ENCODE data around the gene UTF1. TPM values are rescaled to one million over a fixed set of nuclear protein-coding genes. Genes with fewer than 3 reads are reported as not detected.

Gene UTF1
- total RNA-seq, 2 donors from 2014 or later, result not detected

GRCh38 chr10:133183646-133184378 is 46.2 kb upstream of the UTF1 start:
- H3K36me3 ChIP-seq, result no peaks in the 10 kb centered on the region
- no peaks in the 10 kb centered on the region for H3K4me1 ChIP-seq (ENCODE audit: control insufficient read depth in 1 of 2, low read depth in 2 of 2)
- H3K9me3 ChIP-seq, result no peaks in the 10 kb centered on the region
- DNase-seq (ENCODE audit: low spot score) (no peak), ATAC-seq (ENCODE audit: insufficient number of reproducible peaks, low FRiP score, low read depth) (no peak)
- H3K27ac ChIP-seq, result no peak overlapping the region
- H3K4me3 ChIP-seq, result no peak overlapping the region
- TF ChIP-seq, protein P1, sequence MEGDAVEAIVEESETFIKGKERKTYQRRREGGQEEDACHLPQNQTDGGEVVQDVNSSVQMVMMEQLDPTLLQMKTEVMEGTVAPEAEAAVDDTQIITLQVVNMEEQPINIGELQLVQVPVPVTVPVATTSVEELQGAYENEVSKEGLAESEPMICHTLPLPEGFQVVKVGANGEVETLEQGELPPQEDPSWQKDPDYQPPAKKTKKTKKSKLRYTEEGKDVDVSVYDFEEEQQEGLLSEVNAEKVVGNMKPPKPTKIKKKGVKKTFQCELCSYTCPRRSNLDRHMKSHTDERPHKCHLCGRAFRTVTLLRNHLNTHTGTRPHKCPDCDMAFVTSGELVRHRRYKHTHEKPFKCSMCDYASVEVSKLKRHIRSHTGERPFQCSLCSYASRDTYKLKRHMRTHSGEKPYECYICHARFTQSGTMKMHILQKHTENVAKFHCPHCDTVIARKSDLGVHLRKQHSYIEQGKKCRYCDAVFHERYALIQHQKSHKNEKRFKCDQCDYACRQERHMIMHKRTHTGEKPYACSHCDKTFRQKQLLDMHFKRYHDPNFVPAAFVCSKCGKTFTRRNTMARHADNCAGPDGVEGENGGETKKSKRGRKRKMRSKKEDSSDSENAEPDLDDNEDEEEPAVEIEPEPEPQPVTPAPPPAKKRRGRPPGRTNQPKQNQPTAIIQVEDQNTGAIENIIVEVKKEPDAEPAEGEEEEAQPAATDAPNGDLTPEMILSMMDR (IDR thresholded peaks at IDR 0.05), result no peak
- no peaks in the 10 kb centered on the region for H3K27me3 ChIP-seq (replicated peaks; ENCODE audit: insufficient read depth)

GRCh38 chr10:133184591-133185244 is 45.3 kb upstream of the UTF1 start:
- DNase-seq (ENCODE audit: low spot score) (no peak), ATAC-seq (ENCODE audit: insufficient number of reproducible peaks, low FRiP score, low read depth) (no peak)
- Histone ChIP-seq H3K36me3 (no peaks in the 10 kb centered on the region), H3K27me3 (replicated peaks; ENCODE audit: insufficient read depth) (no peaks in the 10 kb centered on the region), H3K27ac (no peak overlapping the region), H3K9me3 (no peaks in the 10 kb centered on the region), H3K4me1 (ENCODE audit: control insufficient read depth in 1 of 2, low read depth in 2 of 2) (no peaks in the 10 kb centered on the region), H3K4me3 (no peak overlapping the region)
- TF ChIP-seq, protein P1 (IDR thresholded peaks at IDR 0.05), result no peak

DNA sequence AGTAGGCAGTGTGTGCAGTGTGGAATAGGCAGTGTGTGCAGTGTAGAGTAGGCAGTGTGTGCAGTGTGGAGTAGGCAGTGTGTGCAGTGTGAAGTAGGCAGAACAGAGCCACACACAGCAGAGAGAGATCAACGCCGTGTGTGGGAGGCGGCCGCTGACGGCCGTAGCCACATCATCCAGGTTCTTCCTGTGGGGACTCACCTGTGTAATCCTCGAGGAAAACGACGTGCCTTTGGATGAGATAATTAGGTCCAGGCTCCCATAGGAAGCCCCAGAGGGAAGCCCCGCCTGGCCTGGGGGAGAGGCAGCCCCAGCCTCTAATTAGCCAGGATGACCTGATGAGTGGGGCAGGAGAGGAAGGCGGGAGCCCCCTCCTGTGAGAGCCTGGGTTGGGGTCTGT is 44.6 kb upstream of the UTF1 start:
- no peak overlapping the region for H3K27ac ChIP-seq
- DNase-seq (ENCODE audit: low spot score) (no peak), ATAC-seq (ENCODE audit: insufficient number of reproducible peaks, low FRiP score, low read depth) (no peak)
- no peaks in the 10 kb centered on the region for H3K9me3 ChIP-seq
- H3K4me3 ChIP-seq, result no peak overlapping the region
- H3K4me1 ChIP-seq (ENCODE audit: control insufficient read depth in 1 of 2, low read depth in 2 of 2), result no peaks in the 10 kb centered on the region
- TF ChIP-seq, protein P1 (IDR thresholded peaks at IDR 0.05), result no peak
- H3K27me3 ChIP-seq (replicated peaks; ENCODE audit: insufficient read depth), result no peaks in the 10 kb centered on the region
- H3K36me3 ChIP-seq, result no peaks in the 10 kb centered on the region

- H3K4me1 ChIP-seq (ENCODE audit: control insufficient read depth in 1 of 2, low read depth in 2 of 2), result no peaks in the 10 kb centered on the region
- TF ChIP-seq, protein P1 (IDR thresholded peaks at IDR 0.05), result no peak
- H3K4me3 ChIP-seq, result no peak overlapping the region
- DNase-seq (ENCODE audit: low spot score) (no peak), ATAC-seq (ENCODE audit: insufficient number of reproducible peaks, low FRiP score, low read depth) (no peak)
- no peaks in the 10 kb centered on the region for H3K27me3 ChIP-seq (replicated peaks; ENCODE audit: insufficient read depth)
- H3K27ac ChIP-seq, result no peak overlapping the region
- no peaks in the 10 kb centered on the region for H3K9me3 ChIP-seq
- no peaks in the 10 kb centered on the region for H3K36me3 ChIP-seq
These were observed 44.1 kb upstream of the UTF1 start for GRCh38 chr10:133185916-133186315.

DNA sequence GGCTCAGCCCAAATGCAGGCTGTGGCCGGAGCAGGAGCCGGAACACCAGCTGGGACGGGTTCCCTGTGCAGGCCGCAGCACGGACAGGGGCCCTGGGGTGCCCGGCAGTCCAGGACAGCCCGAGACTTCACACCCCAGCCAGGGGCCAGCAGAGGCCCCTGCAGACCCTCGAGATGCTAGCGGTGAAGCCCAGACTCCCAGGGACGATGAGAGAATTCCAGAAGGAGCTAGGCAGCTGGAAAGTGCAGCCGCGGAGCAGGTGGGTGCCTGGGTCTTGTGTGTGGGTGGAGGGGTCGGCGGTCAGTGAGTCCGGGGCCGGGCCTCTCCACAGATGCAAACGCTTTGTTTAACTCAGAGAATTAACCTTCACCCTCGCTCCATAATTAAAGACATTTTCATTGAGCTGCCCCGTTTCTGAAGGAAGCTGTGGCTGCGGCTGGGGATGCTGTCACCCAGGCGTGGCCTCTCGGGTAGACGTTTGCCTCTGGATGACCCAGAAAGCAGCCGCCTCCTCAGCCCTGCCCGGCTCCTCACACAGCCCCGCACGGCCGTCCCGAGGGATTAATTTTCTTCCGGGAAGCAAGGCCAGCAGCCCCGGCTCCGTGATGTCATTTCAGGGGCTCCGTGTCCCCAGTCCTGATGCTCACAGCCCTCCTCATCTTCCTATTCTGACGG is 43.5 kb upstream of the UTF1 start:
- TF ChIP-seq, protein P1 (IDR thresholded peaks at IDR 0.05), result no peak
- H3K9me3 ChIP-seq, result no peaks in the 10 kb centered on the region
- no peaks in the 10 kb centered on the region for H3K4me1 ChIP-seq (ENCODE audit: control insufficient read depth in 1 of 2, low read depth in 2 of 2)
- H3K27me3 ChIP-seq (replicated peaks; ENCODE audit: insufficient read depth), result no peaks in the 10 kb centered on the region
- H3K36me3 ChIP-seq, result no peaks in the 10 kb centered on the region
- ATAC-seq (ENCODE audit: insufficient number of reproducible peaks, low FRiP score, low read depth) (no peak), DNase-seq (ENCODE audit: low spot score) (no peak)
- H3K4me3 ChIP-seq, result no peak overlapping the region
- H3K27ac ChIP-seq, result no peak overlapping the region

All from thoracic aorta (tissue), 2 donors.